Measurements from ENCODE around the gene MROH9.

MROH9 gene

GRCh38 chr1:171019971-171020370 is 84.6 kb downstream of the MROH9 start:
- TF ChIP-seq TEAD4 (IDR thresholded peaks at IDR 0.05) (no peak), TAF1 (IDR thresholded peaks at IDR 0.05; ENCODE audit: low read depth) (no peak), CEBPB (IDR thresholded peaks at IDR 0.05) (no peak), REST (IDR thresholded peaks at IDR 0.05; ENCODE audit: low read depth) (no peak), EGR1 (IDR thresholded peaks at IDR 0.05) (no peak), RAD21 (IDR thresholded peaks at IDR 0.05; ENCODE audit: low read depth) (no peak), USF1 (IDR thresholded peaks at IDR 0.05) (no peak), YY1 (IDR thresholded peaks at IDR 0.05; ENCODE audit: low read depth) (no peak), TCF12 (IDR thresholded peaks at IDR 0.05; ENCODE audit: low read depth) (no peak), NFIC (IDR thresholded peaks at IDR 0.05) (no peak), EP300 (IDR thresholded peaks at IDR 0.05; ENCODE audit: borderline replicate concordance) (no peak), FOXM1 (IDR thresholded peaks at IDR 0.05; ENCODE audit: borderline replicate concordance, low read depth) (no peak), CREB1 (IDR thresholded peaks at IDR 0.05; ENCODE audit: low read depth) (no peak)
- TF ChIP-seq, protein P1, sequence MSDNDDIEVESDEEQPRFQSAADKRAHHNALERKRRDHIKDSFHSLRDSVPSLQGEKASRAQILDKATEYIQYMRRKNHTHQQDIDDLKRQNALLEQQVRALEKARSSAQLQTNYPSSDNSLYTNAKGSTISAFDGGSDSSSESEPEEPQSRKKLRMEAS (IDR thresholded peaks at IDR 0.05): no peak

GRCh38 chr1:171032822-171033702 is 97.7 kb downstream of the MROH9 start:
- TF ChIP-seq ZBTB7A (IDR thresholded peaks at IDR 0.05; ENCODE audit: low read depth): no peak

GRCh38 chr1:171037626-171038025 is 102.3 kb downstream of the MROH9 start:
- TF ChIP-seq YY1 (IDR thresholded peaks at IDR 0.05; ENCODE audit: low read depth): no peak
- no peak for TF ChIP-seq TAF1 (IDR thresholded peaks at IDR 0.05; ENCODE audit: low read depth)
- no peak for TF ChIP-seq CEBPB (IDR thresholded peaks at IDR 0.05)
- no peak for TF ChIP-seq RAD21 (IDR thresholded peaks at IDR 0.05; ENCODE audit: low read depth)
- no peak for TF ChIP-seq CREB1 (IDR thresholded peaks at IDR 0.05; ENCODE audit: low read depth)
- no peak for TF ChIP-seq USF1 (IDR thresholded peaks at IDR 0.05)
- TF ChIP-seq, protein P1 (IDR thresholded peaks at IDR 0.05): no peak
- no peak for TF ChIP-seq FOXM1 (IDR thresholded peaks at IDR 0.05; ENCODE audit: borderline replicate concordance, low read depth)
- TF ChIP-seq TCF12 (IDR thresholded peaks at IDR 0.05; ENCODE audit: low read depth): no peak
- no peak for TF ChIP-seq NFIC (IDR thresholded peaks at IDR 0.05)
- no peak for TF ChIP-seq ZBTB7A (IDR thresholded peaks at IDR 0.05; ENCODE audit: low read depth)
- TF ChIP-seq EGR1 (IDR thresholded peaks at IDR 0.05): no peak
- no peak for TF ChIP-seq REST (IDR thresholded peaks at IDR 0.05; ENCODE audit: low read depth)
- TF ChIP-seq EP300 (IDR thresholded peaks at IDR 0.05; ENCODE audit: borderline replicate concordance): no peak
- TF ChIP-seq TEAD4 (IDR thresholded peaks at IDR 0.05): no peak

DNA sequence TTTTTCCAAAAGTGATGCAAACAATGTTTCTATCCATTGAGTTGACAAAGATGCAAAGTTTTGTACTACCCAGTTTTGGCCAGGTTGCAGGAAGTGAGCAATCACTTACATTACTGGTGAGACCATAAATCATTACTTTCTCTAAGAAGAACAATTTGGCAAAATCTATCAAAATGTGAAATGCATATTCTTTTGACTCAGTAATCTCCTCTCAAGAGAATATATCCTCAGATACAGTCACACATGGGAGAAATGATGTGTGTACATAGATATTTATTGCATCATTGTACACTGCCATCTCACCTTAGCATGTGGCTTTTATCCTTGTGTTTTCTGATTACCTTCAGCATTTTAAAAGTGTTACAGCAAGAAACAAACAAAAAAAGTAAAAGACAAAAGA is 103.0 kb downstream of the MROH9 start:
- TF ChIP-seq REST (IDR thresholded peaks at IDR 0.05; ENCODE audit: low read depth) (no peak), FOXM1 (IDR thresholded peaks at IDR 0.05; ENCODE audit: borderline replicate concordance, low read depth) (no peak), CEBPB (IDR thresholded peaks at IDR 0.05) (no peak), YY1 (IDR thresholded peaks at IDR 0.05; ENCODE audit: low read depth) (no peak), NFIC (IDR thresholded peaks at IDR 0.05) (no peak), CREB1 (IDR thresholded peaks at IDR 0.05; ENCODE audit: low read depth) (no peak), EGR1 (IDR thresholded peaks at IDR 0.05) (no peak)
- TF ChIP-seq, protein P1 (IDR thresholded peaks at IDR 0.05): no peak
